ENCODE data around the gene SOCS7.

GRCh38 chr17:38358586-38359513 is 7.2 kb downstream of the SOCS7 start:
- TF ChIP-seq, protein P1, sequence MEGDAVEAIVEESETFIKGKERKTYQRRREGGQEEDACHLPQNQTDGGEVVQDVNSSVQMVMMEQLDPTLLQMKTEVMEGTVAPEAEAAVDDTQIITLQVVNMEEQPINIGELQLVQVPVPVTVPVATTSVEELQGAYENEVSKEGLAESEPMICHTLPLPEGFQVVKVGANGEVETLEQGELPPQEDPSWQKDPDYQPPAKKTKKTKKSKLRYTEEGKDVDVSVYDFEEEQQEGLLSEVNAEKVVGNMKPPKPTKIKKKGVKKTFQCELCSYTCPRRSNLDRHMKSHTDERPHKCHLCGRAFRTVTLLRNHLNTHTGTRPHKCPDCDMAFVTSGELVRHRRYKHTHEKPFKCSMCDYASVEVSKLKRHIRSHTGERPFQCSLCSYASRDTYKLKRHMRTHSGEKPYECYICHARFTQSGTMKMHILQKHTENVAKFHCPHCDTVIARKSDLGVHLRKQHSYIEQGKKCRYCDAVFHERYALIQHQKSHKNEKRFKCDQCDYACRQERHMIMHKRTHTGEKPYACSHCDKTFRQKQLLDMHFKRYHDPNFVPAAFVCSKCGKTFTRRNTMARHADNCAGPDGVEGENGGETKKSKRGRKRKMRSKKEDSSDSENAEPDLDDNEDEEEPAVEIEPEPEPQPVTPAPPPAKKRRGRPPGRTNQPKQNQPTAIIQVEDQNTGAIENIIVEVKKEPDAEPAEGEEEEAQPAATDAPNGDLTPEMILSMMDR (optimal IDR thresholded peaks at IDR 0.05 in 1 of 3, IDR thresholded peaks at IDR 0.05 in 1 of 3, conservative IDR thresholded peaks at IDR 0.05 in 1 of 3; ENCODE audit: extremely low read depth in 1 of 3, insufficient read depth in 2 of 3, low read length in 3 of 3) = no peak
- no peak for TF ChIP-seq EZH2 (IDR thresholded peaks at IDR 0.05; ENCODE audit: low read length)

Measured in keratinocyte (primary cell).